Activated gamma-delta T cell (primary cell): ENCODE results near the gene CHCHD4.
"Not testable (repeated sequence)": the region's sequence is repeated elsewhere in the genome, so short reads cannot be mapped to it uniquely, and the experiment has no call there.

Source experiments
- DNase-seq: peaks from one replicate; lab custom pipeline; 2025; lab: John Stamatoyannopoulos, UW

The CHCHD4 gene

DNA sequence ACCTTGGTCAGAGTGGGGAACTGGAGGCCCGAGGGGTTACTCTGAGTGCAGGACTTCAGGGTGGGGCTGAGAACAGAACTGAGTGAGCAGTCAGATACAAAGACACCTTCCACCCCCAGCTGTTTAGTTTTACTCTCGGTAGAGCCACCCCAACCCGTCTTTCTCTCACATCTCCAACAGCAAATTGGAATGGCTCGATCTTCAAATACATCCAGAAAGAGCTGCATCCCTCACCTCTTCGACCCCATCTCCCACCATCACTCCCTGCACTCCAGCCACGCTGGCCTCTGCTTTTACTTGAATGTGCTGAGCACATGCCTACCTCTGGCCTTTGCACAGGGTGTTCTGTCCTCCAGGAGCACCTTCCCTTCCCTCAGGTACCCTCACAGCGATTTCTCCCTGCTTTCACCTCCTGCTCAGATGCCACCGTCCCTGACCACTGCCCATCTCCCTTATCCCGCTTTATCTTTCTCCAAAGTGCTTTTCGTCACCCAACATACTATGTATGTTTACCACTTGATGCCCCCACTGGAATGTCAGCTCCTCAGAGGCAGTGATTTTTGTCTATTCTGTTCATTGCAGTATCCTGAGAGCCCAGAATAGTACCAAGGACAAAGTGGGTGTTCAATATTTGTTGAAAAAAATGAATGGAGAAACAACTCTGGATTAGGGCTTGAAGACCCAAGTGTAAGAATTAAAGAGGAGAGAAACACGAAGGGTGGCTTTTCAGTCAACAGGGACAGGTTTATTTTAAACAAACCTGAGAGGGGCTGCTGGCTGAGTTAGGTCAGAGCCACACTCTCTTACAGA lies 4.4 kb downstream of the CHCHD4 start:
- no peak for DNase-seq

DNA sequence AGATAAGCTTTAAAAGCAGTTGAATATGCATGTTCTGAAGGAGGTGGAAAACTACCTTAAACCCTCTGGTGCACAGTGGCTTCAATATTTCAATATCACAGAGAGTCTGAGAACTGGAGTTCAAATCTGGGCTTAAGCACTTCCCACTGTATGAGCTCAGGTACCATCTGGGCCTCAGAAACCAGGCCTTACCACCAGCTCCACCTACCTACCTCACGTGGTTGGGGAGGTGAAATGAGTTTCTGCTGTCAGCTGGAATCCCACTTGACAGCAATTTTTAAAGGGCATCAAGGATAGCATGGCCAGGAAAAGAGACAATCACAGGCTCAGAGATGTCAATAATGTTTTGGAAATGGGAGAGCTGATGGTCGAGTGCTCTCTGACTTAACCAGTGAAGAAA lies 5.0 kb downstream of the CHCHD4 start:
- no peak for DNase-seq

DNA sequence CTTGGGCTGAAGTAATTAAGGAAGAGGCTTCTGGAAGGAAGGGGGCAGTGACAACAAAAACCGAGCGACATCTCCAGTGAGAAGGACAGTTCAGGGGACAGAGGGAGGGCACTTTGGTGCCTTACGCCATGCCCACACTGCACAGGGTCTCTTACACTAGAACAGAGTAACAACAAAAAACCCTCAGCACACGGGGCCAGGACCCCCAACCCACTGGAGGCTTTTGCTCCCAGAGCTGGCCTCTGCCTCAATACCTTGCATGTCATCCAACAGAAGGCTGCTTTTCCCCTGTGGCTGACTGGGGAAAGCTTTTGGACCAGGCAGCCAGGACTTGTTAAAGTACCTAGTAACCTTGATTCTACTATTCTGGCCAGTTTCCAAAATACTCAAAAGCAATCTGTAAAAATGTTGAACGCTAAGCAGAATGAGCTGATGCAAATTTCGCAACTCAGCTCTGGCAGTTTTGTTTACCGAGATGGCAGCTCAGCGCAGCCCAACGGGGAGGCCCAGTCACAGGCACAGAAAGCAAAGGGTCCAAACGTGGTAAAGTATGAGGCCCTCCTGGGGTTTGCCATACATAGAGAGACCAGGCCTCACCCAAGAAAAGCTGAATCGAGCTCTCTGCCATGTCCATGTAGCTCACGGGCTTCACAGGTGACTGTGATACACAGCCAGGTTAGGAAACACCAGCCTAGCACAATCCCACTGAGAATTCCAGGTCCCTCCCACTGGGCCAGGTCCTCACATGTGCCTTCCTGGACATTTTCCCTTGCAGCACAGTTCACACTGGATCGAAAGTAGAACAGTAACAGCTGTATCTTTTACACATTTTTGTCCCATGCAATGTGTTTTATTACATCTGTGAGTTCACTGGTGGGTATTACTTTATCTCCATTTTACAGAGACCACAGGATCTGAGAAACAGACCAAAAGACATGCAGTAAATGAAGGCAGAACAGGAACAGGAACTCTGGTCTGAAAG lies 6.0 kb downstream of the CHCHD4 start:
- DNase-seq: no peak

DNA sequence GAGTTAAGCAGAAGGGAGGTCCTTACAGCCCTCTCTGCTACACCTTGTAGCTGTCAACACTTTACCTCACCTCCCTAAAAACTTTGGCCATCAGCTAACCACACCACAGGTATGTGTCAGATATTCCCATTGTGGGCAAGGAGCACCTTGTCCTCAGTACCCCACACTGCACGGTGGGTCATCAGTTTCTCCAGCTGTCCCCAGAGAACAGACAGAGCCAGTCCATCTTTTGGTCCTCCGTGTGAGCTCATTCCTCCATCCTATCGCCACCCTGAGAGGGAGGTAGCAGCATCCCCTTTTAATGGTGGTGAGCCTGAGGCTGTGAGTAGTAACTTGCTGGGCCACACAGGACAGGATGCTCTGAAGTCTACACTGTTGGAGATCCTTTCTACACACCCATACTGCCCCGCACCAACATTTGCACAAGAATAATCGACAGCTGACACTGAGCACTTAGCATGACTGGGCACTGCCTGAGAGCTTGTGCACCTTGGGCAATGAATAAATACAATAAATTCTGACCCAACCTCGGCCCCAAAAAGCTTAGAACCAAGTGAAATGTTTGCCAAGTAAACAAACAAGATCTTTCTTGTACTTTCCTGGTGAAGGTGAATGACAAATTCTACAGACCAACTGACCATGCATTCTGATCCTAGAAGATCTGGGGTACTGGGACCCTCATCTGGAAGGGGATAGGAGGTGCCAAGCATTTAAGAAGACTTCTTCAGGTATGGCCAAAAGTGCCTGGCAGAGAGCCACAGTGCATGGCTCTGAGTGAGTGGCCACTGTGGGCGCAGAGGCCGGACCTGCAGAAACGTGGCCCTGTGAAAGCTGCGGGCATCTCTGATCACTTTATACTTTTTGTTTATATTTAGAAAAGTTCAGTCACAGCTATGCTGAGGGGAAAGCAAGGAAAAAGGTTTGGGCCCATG lies 6.9 kb downstream of the CHCHD4 start:
- DNase-seq: no peak

DNA sequence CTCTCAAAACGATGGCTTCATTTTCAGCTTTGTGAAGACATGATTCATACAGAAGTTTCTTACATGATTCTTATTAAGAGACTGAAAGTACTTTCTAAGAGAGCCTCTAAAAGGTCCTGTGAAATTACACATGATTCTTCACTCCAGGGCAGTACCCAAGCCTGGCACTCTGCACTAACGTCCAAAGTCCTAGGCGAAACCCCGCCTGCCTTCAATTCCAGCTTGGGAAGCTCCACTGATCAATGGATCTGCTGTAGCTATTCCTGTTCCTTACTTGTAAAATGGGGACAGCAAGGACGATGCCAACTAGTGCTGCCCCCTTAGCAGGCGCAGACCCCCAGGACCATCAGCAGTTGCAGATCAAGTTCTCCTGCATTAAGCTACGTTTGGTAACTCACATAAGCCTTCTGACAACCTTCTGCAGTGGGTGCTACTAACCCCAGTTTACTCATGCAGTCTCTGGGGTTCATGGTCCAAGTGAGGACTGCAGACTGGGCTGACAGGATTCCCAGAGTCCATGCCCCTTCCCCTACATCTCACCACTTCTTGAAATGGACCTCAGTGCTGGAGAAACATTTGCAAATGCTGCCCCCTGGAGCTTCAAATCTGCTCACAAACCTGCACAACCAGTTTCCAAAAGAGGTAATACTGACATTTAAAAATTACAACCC lies 10.6 kb downstream of the CHCHD4 start:
- no peak for DNase-seq

DNA sequence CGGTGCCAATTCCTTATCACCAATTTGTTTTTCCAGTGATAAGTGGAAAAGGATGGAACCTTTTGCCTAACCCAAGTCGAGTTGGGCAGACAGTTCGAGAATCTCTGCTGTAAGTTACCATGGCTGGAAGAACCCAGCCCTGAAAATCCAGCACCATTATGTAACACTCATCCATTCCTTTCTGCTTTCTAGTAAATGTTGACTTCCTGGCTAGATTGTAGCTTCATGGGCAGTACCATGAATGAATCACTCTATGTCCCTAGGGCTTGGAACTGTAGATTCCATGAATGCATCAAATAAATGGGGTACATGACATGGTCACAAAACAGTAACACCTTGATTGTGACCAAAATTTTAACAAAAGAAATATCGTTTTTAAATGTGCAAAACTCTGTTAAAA lies 14.0 kb downstream of the CHCHD4 start:
- no peak for DNase-seq

DNA sequence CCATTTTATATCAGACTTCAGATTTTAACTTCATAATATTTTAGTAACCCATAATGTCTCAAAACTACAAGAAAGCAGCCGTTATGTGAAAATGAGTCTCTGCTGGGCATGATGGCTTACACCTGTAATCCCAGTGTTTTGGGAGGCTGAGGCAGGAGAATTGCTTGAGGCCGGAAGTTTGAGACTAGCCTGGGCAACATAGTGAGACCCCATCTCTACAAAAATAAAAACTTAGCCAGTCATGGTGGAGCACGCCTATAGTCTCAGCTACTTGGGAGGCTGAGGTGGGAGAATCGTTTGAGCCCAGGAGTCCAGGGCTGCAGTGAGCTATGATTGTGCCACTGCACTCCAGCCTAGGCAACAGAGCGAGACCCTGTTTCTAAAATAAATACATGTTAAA lies 14.8 kb downstream of the CHCHD4 start:
- DNase-seq: not testable (repeated sequence)

DNA sequence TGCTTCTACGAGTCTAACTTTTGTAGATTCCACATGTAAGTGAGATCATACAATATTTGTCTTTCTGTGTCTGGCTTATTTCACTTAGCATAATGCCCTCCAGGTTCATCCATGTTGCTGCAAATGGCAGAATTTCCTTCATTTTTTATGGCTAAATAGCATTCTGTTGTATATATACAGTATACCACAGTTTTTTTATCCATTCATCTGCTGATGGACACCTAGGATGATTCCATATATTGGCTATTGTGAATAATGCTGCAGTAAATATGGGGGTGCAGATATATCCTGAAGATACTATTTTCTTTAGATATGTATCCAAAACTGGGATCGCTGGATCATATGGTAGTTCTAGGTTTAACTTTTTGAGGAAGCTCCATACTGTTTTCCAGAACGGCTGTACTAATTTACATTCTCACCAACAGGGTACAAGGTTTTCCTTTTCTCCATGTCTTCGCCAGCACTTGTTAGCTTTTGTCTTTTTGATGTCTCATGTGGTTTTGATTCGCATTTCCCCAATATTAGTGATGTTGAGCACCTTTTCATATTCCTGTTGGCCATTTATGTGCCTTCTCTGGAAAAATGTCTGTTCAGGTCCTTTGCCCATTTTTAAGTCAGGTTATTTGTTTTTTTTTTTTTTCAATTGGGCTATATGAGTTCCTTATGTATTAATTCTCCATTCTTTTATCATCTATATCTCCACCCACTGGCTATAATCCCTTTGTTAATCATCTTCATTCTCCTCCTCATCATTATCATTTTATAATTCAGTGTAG lies 26.9 kb downstream of the CHCHD4 start:
- DNase-seq: no peak

DNA sequence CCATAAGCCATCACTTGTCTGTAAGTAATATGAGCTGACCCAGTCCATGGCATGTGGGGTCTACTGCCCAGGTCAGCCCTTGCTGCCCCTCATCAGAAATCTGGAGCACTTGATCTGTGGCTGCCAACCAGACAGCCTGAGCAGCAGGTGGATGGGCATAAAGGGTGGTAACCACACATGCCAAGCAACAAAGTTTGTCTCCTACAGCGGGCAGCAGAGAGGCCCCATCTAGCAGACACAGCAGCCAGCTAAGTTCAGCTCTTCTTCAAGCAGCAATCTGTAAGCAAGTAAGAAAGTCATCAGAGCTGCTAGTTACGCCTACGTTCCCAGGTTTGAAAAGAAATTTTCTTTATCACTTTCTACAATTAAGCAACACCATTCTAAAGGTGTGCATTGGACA lies 27.9 kb downstream of the CHCHD4 start:
- no peak for DNase-seq

DNA sequence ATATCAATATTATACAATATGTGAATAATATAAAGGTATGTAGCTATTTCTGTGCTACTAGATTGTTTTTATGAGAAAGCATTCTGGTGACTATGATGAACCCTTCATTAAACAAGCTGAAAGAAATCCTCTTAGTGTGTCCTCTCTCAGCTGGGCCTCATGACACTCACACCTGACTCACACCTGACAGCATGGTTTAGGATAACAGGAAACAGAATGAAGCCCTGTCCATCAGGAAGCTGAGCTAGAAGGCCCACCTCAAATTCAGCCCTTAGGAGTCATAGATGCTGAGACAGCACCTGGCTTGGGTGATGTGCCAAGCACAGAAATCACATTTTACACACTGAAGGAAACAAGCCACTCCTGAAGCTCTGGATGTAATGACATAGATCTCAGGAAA lies 30.8 kb downstream of the CHCHD4 start:
- DNase-seq: no peak

DNA sequence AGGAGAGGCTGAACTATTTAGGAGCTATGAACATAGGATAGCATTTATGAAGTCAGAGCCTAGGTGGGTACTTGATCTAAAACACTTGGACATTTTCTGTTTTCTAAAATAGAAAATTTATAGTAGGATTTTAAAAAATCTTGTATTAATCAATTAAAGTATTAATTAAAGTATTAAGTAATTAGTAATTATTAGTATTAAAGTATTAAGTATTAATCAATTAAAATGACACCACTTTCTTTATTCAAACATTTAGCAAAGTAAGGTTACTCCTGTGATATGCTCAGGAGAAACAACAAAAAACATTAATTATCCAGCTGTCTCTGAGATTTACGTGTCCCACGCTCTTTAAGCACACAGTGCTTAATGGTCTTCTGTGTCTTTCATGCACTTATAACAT lies 32.2 kb downstream of the CHCHD4 start:
- no peak for DNase-seq

DNA sequence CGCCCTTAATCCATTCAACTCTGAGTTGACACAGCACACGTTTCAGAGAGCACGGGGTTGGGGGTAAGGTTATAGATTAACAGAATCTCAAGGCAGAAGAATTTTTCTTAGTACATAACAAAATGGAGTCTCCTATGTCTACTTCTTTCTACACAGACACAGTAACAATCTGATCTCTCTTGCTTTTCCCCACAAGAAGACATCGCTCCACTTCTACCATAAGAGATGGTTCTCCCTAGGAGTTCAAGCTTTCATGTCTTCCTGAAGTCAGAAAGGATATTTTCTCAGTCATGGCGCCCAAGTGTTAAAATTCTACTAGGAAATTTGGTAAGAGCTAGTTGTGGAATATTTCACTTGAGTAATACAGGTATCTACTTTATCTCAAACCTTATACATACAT lies 32.7 kb downstream of the CHCHD4 start:
- DNase-seq: not testable (repeated sequence)

DNA sequence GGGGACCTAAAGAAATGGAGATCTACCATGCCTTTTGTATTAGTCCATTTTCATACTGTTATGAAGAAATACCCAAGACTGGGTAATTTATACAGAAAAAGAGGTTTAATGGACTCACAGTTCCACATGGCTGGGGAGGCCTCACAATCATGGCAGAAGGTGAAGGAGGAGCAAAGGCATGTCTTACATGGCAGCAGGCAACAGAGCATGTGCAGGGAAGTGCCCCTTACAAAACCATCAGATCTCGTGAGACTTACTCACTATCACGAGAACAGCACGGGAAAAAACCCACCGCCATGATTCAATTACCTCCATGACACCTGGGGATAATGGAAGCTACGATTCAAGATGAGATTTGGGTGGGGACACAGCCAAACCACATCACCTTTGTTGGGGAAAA lies 37.2 kb downstream of the CHCHD4 start:
- DNase-seq: not testable (repeated sequence)

DNA sequence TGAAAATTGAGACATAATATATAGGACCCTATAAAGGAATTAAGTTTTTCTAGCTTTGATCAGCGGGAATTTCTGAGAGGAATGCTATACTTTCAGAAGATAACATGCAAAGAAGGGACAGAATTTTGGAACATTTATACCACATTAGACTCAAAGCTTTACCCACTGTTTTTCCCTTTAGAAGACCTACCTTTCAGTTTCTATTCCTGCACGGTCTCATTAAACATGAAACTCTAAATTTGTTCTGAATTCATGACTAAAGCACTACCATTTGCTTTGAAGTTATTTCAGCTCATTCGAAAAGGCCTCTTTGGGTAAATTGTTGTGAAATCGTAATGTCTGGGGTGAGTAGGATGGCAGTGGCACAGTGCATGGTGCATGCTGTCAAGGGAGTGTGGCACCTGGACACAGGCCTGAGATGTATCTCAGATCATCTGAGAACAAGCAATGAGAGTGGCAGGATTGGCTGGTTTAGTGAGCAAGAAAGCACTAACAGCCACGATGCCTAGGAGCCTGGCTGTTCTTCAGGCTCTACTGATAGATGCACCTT lies 42.5 kb downstream of the CHCHD4 start:
- no peak for DNase-seq

DNA sequence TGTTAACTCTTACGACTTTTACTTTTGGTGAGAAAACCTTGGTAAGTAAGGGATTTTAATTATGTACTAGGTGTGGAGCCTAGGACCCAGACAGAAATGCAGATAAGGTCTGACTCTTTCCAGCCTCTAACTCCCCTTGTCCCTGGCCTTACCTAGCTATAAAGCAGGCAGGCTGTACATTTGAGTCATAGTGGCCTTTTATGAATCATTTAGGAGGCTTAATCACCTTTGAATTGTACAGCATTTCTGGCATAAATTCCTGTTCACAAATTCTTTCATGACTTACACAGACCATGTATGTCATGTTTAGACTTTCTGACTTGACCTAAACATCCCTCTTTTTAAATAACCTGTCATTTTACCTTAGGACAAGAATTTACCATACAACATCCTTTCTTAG lies 47.4 kb downstream of the CHCHD4 start:
- no peak for DNase-seq

DNA sequence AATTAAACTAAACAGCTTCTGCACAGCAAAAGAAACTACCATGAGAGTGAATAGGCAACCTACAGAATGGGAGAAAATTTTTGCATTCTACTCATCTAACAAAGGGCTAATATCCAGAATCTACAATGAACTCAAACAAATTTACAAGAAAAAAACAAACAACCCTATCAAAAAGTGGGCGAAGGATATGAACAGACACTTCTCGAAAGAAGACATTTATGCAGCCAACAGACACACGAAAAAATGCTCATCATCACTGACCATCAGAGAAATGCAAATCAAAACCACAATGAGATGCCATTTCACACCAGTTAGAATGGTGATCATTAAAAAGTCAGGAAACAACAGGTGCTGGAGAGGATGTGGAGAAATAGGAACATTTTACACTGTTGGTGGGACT lies 49.4 kb downstream of the CHCHD4 start:
- not testable (repeated sequence) for DNase-seq

DNA sequence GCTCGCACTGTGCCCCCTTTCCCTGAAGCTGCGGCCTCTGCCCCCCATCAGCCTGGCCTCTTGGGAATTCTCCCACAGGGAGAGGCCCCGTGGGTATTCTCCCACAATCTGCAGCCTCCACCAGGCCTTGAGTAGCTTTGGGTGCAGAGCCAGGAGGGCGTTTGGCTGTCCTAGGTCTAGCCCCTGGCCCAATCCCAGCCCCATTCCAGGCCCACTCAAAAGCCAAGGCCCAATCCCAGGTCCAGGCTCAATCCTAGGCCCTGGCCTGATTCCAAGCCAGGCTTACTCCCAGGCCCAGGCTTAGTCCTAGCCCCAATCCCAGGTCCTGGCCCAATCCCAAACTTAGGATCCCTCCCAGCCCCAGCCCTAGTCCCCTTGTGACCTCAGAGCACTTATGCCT lies 59.8 kb downstream of the CHCHD4 start:
- DNase-seq: no peak

DNA sequence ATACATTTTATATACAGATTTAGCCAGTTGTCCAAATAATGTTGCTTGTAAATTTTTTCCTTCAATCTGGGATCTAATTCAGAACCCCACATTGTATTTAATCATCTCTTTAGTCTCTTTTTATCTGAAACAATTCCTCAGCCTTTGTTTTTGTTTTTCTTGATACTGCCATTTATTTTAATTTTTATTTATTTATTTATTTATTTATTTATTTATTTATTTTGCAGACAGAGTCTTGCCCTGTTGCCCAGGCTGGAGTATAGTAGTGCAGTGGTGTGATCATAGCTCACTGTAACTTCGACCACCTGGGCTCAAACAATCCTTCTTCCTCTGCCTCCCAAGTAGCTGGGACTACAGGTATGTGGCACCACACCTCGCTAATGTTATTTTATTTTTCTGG lies 61.5 kb downstream of the CHCHD4 start:
- DNase-seq: no peak
